IMR-90 (cell line): ENCODE data around the gene TXNRD1. TPM values are rescaled to one million over a fixed set of nuclear protein-coding genes. Genes with fewer than 3 reads are reported as not detected.

Experiments
- ATAC-seq: fragments of 200-7000 bp; cut with Tn5 transposase; 2 replicates; pipeline ENCODE4 v1.9.1; 2020; ENCODE audit warnings: low read depth, mild to moderate bottlenecking, moderate library complexity
- BruUV-seq: library from RNA; stranded (reverse); fragments of 400-500 nt; replicated peaks from 2 replicates; lab custom pipeline; 2021; lab: Mats Ljungman, UMichigan
- CTCF ChIA-PET: fragments of 300-600 bp; formaldehyde crosslinking; extraction: SDS; loops from one replicate; lab custom pipeline; 2021; ENCODE audit warnings: antibody characterized with exemption; lab: Yijun Ruan, JAX
- POLR2A ChIA-PET: fragments of 300-600 bp; sonication (Branson Sonifier 250); formaldehyde crosslinking; loops from one replicate; lab custom pipeline; 2022; ENCODE audit warnings: antibody characterized with exemption; ENCODE audit not compliant: unreplicated experiment; lab: Charles Lee
- DNase-seq: peaks from one replicate; pipeline ENCODE4 v3.0.0; 2013
- H2AFZ ChIP-seq: replicated peaks from 2 replicates; pipeline ENCODE3; 2013; ENCODE audit warnings: low read length, mild to moderate bottlenecking; ENCODE audit not compliant: poor library complexity
- H2AK5ac ChIP-seq: 2 replicates; pipeline ENCODE4 v1.6.1; 2013; ENCODE audit warnings: low read depth, low read length, inconsistent platforms
- H2AK9ac ChIP-seq: replicated peaks from 2 replicates; pipeline ENCODE3; 2013; ENCODE audit warnings: mild to moderate bottlenecking, low read depth, low read length, moderate library complexity; ENCODE audit not compliant: poor library complexity
- H2BK120ac ChIP-seq: 2 replicates; pipeline ENCODE4 v1.6.1; 2013; ENCODE audit warnings: low read depth, low read length, inconsistent platforms
- H2BK15ac ChIP-seq: 3 replicates; pipeline ENCODE4 v1.6.1; 2013; ENCODE audit warnings: low read depth, low read length, inconsistent platforms
- H2BK20ac ChIP-seq: 2 replicates; pipeline ENCODE4 v1.6.1; 2013; ENCODE audit warnings: low read depth, mild to moderate bottlenecking, inconsistent platforms, low read length, moderate library complexity
- H2BK5ac ChIP-seq: 2 replicates; pipeline ENCODE4 v1.6.1; 2013; ENCODE audit warnings: mild to moderate bottlenecking, low read depth, low read length, inconsistent platforms; ENCODE audit not compliant: poor library complexity, severe bottlenecking
- H3K14ac ChIP-seq: replicated peaks from 2 replicates; pipeline ENCODE4 v1.6.1; 2013; ENCODE audit warnings: low read depth, low read length, inconsistent platforms
- H3K18ac ChIP-seq: 2 replicates; pipeline ENCODE4 v1.6.1; 2013; ENCODE audit warnings: low read depth, low read length, control low read depth
- H3K23ac ChIP-seq: 2 replicates; pipeline ENCODE4 v1.6.1; 2013; ENCODE audit warnings: low read depth, low read length, inconsistent platforms
- H3K27ac ChIP-seq: 2 replicates; pipeline ENCODE4 v1.5.1; 2013; ENCODE audit warnings: mild to moderate bottlenecking, control low read depth, low read length; ENCODE audit not compliant: insufficient read depth
- H3K27me3 ChIP-seq: 2 replicates; pipeline ENCODE4 v1.6.1; 2013; ENCODE audit warnings: low read length; ENCODE audit not compliant: control insufficient read depth, insufficient read depth
- H3K36me3 ChIP-seq: 2 replicates; pipeline ENCODE4 v1.6.1; 2013; ENCODE audit warnings: low read length, mixed read lengths; ENCODE audit not compliant: control insufficient read depth, insufficient read depth
- H3K4ac ChIP-seq: 2 replicates; pipeline ENCODE4 v1.6.1; 2013; ENCODE audit warnings: low read depth, low read length, inconsistent platforms
- H3K4me1 ChIP-seq: 2 replicates; pipeline ENCODE4 v1.6.1; 2013; ENCODE audit warnings: low read length, mixed read lengths; ENCODE audit not compliant: control insufficient read depth, insufficient read depth
- H3K4me2 ChIP-seq: 2 replicates; pipeline ENCODE4 v1.6.1; 2013; ENCODE audit warnings: low read depth, mild to moderate bottlenecking, control low read depth, low read length, moderate library complexity
- H3K4me3 ChIP-seq: 2 replicates; pipeline ENCODE4 v1.5.1; 2013; ENCODE audit warnings: low read depth, mild to moderate bottlenecking, control low read depth, low read length, moderate library complexity; ENCODE audit not compliant: insufficient read depth
- H3K56ac ChIP-seq: 2 replicates; pipeline ENCODE4 v1.6.1; 2013; ENCODE audit warnings: low read length, inconsistent platforms; ENCODE audit not compliant: insufficient read depth; ENCODE audit errors: extremely low read depth
- H3K79me1 ChIP-seq, 2 experiments: 2 replicates each; pipeline ENCODE4 v1.6.1; 2013; ENCODE audit warnings: low read length in 2 of 2, inconsistent platforms in 1 of 2, low read depth in 1 of 2
- H3K9ac ChIP-seq: 2 replicates; pipeline ENCODE4 v1.6.1; 2013; ENCODE audit warnings: low read depth, low read length, control low read depth
- H3K9me1 ChIP-seq: 2 replicates; pipeline ENCODE4 v1.6.1; 2013; ENCODE audit warnings: low read length, inconsistent platforms; ENCODE audit not compliant: insufficient read depth
- H3K9me3 ChIP-seq: 2 replicates; pipeline ENCODE4 v1.6.1; 2013; ENCODE audit warnings: low read length; ENCODE audit not compliant: control insufficient read depth, insufficient read depth
- H4K20me1 ChIP-seq: 2 replicates; pipeline ENCODE4 v1.6.1; 2013; ENCODE audit warnings: low read length, inconsistent platforms; ENCODE audit not compliant: insufficient read depth
- H4K5ac ChIP-seq: 2 replicates; pipeline ENCODE4 v1.6.1; 2013; ENCODE audit warnings: mild to moderate bottlenecking, low read depth, low read length, control low read depth
- H4K8ac ChIP-seq, 2 experiments: 2 replicates each; pipeline ENCODE4 v1.6.1; 2013; ENCODE audit warnings: low read depth in 2 of 2, low read length in 2 of 2, control low read depth in 1 of 2, inconsistent platforms in 1 of 2
- H4K91ac ChIP-seq: 2 replicates; pipeline ENCODE4 v1.6.1; 2013; ENCODE audit warnings: low read depth, low read length, inconsistent platforms; ENCODE audit not compliant: insufficient read depth
- BHLHE40 ChIP-seq: fragments of 150-350 bp; IDR thresholded peaks from 2 replicates; pipeline ENCODE4 v1.6.1; 2016; ENCODE audit warnings: mild to moderate bottlenecking, low read depth, low read length
- CTCF ChIP-seq: conservative IDR thresholded peaks from 2 replicates; pipeline ENCODE4 v1.5.1; 2012; ENCODE audit warnings: mild to moderate bottlenecking, low read depth, low read length, improper control_type of control experiment
- POLR2A ChIP-seq: IDR thresholded peaks from 2 replicates; pipeline ENCODE4 v1.6.1; 2012; ENCODE audit warnings: mild to moderate bottlenecking, low read depth, low read length
- RAD21 ChIP-seq: IDR thresholded peaks from 2 replicates; pipeline ENCODE4 v1.6.1; 2012; ENCODE audit warnings: low read length, improper control_type of control experiment
- SMC3 ChIP-seq: fragments of 150-350 bp; IDR thresholded peaks from 2 replicates; pipeline ENCODE4 v1.6.1; 2016; ENCODE audit warnings: low read depth, mild to moderate bottlenecking, antibody characterized with exemption, low read length, moderate library complexity
- WGBS, 2 experiments: methylation state at CpG; one replicate each; pipeline versions ENCODE4 v1.1.5 to v1.1.7; 2013; ENCODE audit warnings: missing lambda C conversion rate in 2 of 2; ENCODE audit not compliant: insufficient read length in 1 of 2; ENCODE audit errors: extremely low coverage in 2 of 2; 5-methylcytosine and 5-hydroxymethylcytosine counted together
- dilution Hi-C: fragments of 300-500 bp; cut with HindIII; formaldehyde crosslinking; loops from one replicate; pipeline ENCODE4 v1.14.3; 2018; ENCODE audit warnings: low sequenced_read_pairs; ENCODE audit not compliant: unreplicated experiment
- in situ Hi-C: fragments of 300-500 bp; cut with MboI; formaldehyde crosslinking; loops from 3 replicates; pipeline ENCODE4 v1.14.3; 2019; ENCODE audit warnings: low sequenced_read_pairs, inconsistent platforms, mixed read lengths
- intact Hi-C: fragments of 100-400 bp; cut with micrococcal nuclease; formaldehyde crosslinking; loops from 2 replicates; pipeline ENCODE4 v1.10.0; 2022
- polyA plus RNA-seq, 3 experiments: library from polyadenylated mRNA; depleted of rRNA; stranded (reverse); fragments of >200 nt; gene quantifications; 2 replicates each; pipeline ENCODE4 v1.2.3, GENCODE V29; 2012; ENCODE audit warnings: low replicate concordance in 1 of 3
- total RNA-seq: library from RNA; depleted of rRNA; stranded (reverse); fragments of >200 nt; gene quantifications from 2 replicates; pipeline ENCODE4 v1.2.3, GENCODE V29; 2012

The TXNRD1 gene
- total and polyA plus RNA-seq, 2 of the 4 experiments (the other 2 are of a cell fraction), result 379 to 582 TPM

DNA sequence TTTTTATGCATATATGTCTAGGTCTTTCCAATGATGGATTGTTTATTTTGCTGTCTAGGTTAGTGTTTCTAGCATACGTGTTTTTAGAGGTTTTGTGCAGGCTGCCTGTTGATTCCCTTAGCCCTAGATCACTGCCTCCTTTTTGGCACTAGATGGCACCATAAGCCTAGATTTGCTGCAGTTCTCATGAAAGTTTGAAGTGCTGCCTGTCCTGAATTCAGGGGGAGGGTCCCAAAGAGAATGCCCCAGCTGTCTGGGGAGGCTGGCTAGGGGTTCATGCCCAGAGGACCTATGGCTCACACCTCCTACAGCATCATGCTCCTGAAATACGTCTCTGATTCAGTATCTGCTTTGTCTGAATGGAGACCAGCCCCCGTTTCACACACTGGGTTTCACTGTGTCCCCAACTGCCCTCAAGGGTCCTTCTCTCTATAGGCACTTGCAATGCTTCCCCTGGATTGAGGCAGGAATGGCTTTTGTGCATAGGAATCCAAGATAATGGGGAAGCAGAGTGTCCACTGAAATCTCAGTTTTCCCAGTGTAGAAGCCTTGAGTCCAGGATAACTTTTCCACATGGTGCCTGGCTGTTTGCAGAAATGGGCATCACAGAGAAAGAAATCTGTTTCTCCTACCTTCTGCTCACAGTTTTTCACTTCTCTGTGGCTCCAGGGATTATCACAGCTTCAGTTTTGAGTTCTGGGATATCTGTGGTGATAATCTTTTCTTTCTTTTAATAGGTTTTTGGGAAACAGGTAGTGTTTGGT is 14.2 kb upstream of the TXNRD1 start:
- dilution Hi-C loops, result no loop called here
- H3K23ac ChIP-seq, result no peak overlapping the region
- POLR2A ChIA-PET, result no interaction called here

More for the DNA sequence above, 14.2 kb upstream of the TXNRD1 start:
- H3K79me1 ChIP-seq, result no peaks in the 10 kb centered on the region
- peak overlapping the region; percentile 38; the same call in 1 of the 2 replicates for H3K4ac ChIP-seq
- WGBS, 2 experiments, result 50% methylated on average over 1 of the region's 3 CpGs; no CpG with 5 or more reads in 1 of the 2 experiments
- no peak overlapping the region for H3K56ac ChIP-seq
- peak; percentile 72 for DNase-seq
- no peak overlapping the region for H4K8ac ChIP-seq
- TF ChIP-seq SMC3 (peak; percentile 82), CTCF (peak; percentile 89), RAD21 (peak; percentile 94), POLR2A (no peak), BHLHE40 (no peak)
- intact Hi-C loops (loop anchor here (1.0 to 5.0 kb wide), 4 partner anchors 157 to 852 kb away; no protein-coding TSS in a partner anchor), in situ Hi-C loops (no loop called here)
- no peak overlapping the region for H4K5ac ChIP-seq
- peak; percentile 88 for ATAC-seq
- H3K27me3 ChIP-seq, result no peaks in the 10 kb centered on the region
- H3K18ac ChIP-seq, result no peak overlapping the region
- no TSS peak for BruUV-seq
- no peaks in the 10 kb centered on the region for H3K36me3 ChIP-seq
- 0 out of 2 replicates have a peak overlapping the region, but pooled peaks have one; percentile 5 for H2BK20ac ChIP-seq
- peaks cover 4% of the 10 kb centered on the region; the same call in 1 of the 2 replicates for H3K9me3 ChIP-seq
- no peak overlapping the region for H3K4me2 ChIP-seq
- no peaks in the 10 kb centered on the region for H4K20me1 ChIP-seq
- H2AK9ac ChIP-seq, result no peak overlapping the region
- no peak overlapping the region for H3K9ac ChIP-seq
- H4K91ac ChIP-seq, result no peak overlapping the region
- no peaks in the 10 kb centered on the region; the same call in 1 of the 2 replicates for H3K4me1 ChIP-seq
- no peak overlapping the region; the same call in 1 of the 2 replicates for H2AK5ac ChIP-seq
- H3K14ac ChIP-seq, result no peak overlapping the region
- H3K4me3 ChIP-seq, result no peak overlapping the region
- no peak overlapping the region for H2BK5ac ChIP-seq
- H3K9me1 ChIP-seq, result no peaks in the 10 kb centered on the region; the same call in 1 of the 2 replicates
- CTCF ChIA-PET, result interaction anchor here (0.7 kb wide), 1 partner anchor 809 kb away, joined by 3 read pairs; no protein-coding TSS in a partner anchor
- H2BK15ac ChIP-seq, result peak overlapping the region; percentile 22; the same call in 1 of the 3 replicates
- no peak overlapping the region; the same call in 1 of the 2 replicates for H2BK120ac ChIP-seq
- no peak overlapping the region for H3K27ac ChIP-seq
- peak overlapping the region; percentile 3 for H2AFZ ChIP-seq
